HG03025 (cell line): ENCODE data around the gene ST6GALNAC6.

Experiments used
- ATAC-seq: cut with Tn5 transposase; IDR thresholded peaks from one replicate; pipeline ENCODE4 v1.9.1; 2021; ENCODE audit warnings: mild to moderate bottlenecking, moderate library complexity; ENCODE audit not compliant: unreplicated experiment, low FRiP score

ST6GALNAC6 gene

GRCh38 chr9:127934248-127934647, 34.8 kb upstream of the ST6GALNAC6 start:
- ATAC-seq = no peak

GRCh38 chr9:127931092-127931881, 31.9 kb upstream of the ST6GALNAC6 start:
- ATAC-seq = no peak

GRCh38 chr9:127930231-127931091, 31.1 kb upstream of the ST6GALNAC6 start, which contains the start of gene PIP5KL1:
Gene PIP5KL1, minus strand, starts transcription at chr9:127930777. Its CDS starts 25 bp downstream, at chr9:127930752.
- peak; percentile 76 for ATAC-seq

GRCh38 chr9:127929625-127929979, 30.2 kb upstream of the ST6GALNAC6 start:
- ATAC-seq = no peak

- ATAC-seq = no peak
Observed at GRCh38 chr9:127928676-127929624, 29.5 kb upstream of the ST6GALNAC6 start.

DNA sequence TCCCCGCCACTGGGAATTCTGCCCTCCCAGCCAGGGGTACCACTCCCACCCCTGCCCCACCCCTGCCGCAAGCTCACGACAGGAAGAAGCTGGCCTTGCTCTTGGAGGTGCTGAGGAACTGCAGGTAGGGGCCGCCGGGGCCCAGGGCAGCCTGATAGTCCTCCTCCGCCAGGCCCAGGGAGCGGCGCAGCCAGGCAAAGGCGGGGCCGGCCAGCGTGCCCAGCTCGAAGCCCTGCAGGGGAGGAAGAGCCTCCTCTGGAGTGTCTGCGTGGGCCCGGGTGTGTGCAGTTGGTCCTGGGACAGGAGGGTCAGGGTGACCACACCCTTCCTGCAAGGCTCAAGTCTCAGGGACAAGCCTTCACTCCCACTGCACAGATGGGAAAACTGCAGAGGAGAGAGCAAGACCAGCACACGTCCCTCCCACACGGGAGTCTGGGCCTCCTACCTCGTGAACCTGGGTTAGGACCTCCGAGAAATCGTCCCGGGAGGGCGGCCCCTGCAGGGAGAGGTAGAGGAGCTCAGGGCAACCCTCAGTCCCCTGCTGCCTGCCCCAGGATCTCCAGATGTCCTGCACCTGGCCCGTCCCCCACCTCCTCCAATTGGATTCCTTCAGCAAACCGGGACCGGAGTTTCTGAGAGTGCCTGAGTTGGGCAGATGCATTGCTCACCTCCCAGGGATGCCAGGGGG, 28.7 kb upstream of the ST6GALNAC6 start:
- ATAC-seq = no peak

DNA sequence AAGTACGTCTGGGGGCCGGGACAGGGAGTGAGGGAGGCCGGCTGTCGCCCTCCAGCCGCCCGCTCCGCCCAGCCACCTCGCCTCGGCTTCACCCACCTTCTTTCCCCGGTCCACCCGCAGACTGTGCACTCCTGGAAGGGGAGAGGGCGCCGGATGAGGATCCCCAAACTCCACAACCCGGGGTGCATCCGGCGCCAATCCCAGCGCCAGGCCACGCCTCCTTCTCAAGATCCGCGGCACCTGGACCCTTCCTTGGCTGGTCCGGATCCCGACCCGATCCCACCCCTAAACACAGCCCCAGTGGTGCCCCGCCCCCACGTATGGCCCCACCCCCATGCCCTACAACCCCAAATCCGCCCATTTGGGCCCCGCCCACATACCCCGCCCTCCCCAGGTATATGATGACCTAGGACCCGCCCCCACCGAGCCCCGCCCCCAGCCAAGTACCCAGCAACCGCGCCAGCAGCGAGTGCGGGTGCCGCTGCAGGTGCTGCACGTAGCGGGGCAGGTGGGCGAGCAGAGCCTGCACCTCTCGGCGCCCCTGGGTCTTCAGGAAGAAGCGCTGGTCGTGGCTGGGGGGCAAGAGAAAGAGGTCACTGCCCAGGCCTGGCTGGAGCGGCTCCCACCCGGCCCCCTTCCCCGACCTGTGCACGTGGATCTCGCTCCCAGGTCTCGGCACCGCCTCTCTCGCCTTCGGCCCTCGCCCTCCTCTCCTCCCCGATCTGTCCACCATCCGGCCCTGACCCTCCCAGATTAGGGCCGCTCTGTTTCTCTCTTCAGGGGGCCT, 28.0 kb upstream of the ST6GALNAC6 start:
- ATAC-seq = no peak

GRCh38 chr9:127926906-127927200, 27.4 kb upstream of the ST6GALNAC6 start:
- no peak for ATAC-seq

DNA sequence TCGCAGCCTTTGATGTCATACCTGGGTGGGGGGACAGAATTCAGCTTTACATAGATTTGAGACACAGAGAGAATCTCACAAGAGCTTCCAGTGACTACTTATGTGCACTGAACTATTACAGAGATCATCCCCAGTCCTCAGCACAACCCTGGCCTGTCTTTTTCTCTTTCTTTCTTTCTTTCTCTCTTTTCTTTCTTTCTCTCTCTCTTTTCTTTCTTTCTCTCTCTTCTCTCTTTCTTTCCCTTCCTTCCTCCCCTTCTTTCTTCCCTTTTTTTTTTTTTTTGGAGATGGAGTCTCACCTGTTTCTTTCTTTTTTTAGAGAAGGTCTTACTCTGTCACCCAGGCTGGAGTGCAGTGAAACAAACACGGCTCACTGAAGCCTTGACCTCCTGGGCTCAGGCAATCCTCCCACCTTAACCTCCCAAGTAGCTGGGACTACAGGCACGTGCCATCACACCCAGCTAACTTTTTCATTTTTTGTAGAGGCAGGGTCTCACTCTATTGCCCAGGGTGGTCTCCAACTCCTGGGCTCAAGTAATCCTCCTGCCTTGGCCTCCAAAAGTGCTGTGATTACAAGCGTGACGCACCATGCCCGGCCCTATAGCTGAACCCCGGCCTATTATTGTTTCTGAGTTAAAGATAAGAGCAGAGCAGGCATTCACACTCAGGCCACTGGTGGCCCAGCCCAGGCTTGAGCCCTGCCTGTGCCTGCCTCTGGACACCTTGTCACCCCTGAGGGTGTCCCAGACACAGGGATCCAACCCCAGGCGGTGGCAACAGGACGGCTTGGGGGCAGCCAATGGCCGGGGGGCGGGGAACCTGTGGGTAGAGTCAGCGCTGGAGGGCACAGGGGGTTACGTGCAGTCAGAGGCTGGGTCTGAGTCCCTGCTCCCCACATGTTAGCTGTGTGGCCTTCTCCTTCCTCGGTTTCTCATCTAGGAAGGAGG, 26.8 kb upstream of the ST6GALNAC6 start:
- no peak for ATAC-seq

DNA sequence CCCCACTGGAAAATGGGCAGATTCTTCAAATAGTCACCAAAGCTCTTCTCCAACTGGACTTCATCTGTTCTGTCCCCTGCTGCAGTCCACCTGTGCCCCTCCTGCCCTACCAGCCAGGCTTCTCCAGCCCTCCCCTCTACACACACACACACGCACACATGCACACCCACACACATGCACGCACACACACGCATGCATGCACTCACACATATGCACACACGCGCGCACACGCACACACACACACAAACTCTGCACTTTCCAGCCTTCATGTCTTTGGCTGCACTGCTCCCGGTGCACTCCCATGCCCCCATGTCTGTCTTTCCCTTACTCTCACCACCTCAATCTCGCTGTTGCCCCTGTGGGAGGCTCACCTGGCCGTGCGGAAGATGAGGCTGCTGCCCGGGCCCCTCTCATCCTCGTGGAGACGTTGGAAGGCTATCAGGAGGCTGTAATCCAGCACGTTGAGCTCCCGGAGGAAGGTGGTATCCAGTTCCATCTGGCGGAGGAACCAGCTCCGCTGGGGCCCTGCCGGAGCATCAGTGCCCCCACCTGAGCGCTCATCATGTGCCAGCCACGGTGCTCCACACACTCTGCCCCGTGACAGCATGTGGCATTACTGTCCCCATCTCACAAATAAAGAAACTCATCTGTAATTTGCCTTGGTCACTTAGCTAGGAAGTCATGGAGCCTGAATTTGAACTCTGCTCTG, 25.5 kb upstream of the ST6GALNAC6 start:
- no peak for ATAC-seq

GRCh38 chr9:127923771-127924170, 24.4 kb upstream of the ST6GALNAC6 start:
- ATAC-seq = no peak

DNA sequence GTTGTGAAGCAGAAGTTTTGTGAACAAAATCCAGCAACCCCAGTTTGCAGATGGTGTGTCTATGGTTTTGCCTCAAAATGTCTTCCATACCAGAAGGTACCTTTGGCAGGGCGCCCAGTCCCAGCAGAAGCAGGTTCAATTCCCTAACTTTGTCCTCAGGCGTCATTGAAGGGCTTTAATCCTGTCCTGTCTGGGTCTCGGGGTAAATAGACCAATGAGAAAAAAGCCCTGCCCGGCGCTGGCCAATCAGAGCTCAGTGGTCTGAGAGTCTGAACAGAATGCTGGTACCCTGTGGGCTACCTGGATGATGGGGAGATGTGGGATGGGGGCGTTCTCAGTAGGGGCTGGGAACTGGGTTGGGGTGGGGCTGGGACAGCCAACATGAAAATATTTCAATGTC, 23.6 kb upstream of the ST6GALNAC6 start:
- no peak for ATAC-seq

GRCh38 chr9:127921557-127922120, 22.2 kb upstream of the ST6GALNAC6 start:
- no peak for ATAC-seq

GRCh38 chr9:127920794-127921193, 21.4 kb upstream of the ST6GALNAC6 start:
- ATAC-seq = no peak

DNA sequence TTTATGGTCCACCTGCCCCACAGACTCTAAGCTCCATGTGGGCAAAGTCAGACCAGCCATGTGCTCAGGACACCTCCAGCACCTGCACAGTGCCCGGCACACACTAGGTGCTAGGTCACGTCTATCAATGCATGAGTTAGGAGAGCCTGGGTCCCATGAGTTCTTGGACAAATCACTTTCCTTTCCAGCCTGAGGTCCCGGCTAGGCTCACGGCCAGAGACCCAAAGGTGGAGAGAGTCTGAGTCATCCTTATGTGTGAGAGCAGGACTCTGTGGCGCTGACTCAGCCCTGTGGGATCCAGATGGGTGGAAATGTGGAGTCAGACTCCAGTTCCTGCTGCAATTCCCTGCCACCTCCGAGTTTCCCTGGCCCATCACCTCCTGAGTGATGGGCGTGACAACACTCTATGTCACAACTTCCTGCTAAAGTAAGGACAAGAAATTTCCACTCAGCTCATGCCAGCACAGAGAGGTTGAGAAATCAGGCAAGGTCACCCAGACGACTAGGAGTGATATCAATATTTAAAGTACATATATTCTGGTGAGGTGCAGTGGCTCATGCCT, 19.9 kb upstream of the ST6GALNAC6 start:
- no peak for ATAC-seq

- no peak for ATAC-seq
Observed at GRCh38 chr9:127918183-127919107, 19.0 kb upstream of the ST6GALNAC6 start.
